Erythroblast (primary cell): ENCODE data around the gene ANP32B.

Experiments
- GATA1 ChIP-seq: IDR thresholded peaks from 2 replicates; pipeline ENCODE4 v1.6.1; 2011; ENCODE audit warnings: low read depth, mild to moderate bottlenecking, control low read depth, low read length, moderate library complexity
- POLR2A ChIP-seq: IDR thresholded peaks from 2 replicates; pipeline ENCODE4 v1.6.1; 2011; ENCODE audit warnings: mild to moderate bottlenecking, low read length

GRCh38 chr9:98017306-98017705 lies 34.2 kb downstream of the ANP32B start:
- TF ChIP-seq POLR2A, result peak; percentile 14
- no peak for TF ChIP-seq GATA1
